GM19193 (cell line): ENCODE data around the gene LRP1-AS.

Experiments
- POLR2A ChIP-seq: IDR thresholded peaks from 4 replicates; pipeline ENCODE4 v1.6.1; 2011; ENCODE audit not compliant: insufficient read depth, insufficient read length; ENCODE audit errors: extremely low read depth

Gene LRP1-AS

GRCh38 chr12:57185403-57185802, 38.0 kb upstream of the LRP1-AS start:
- no peak for TF ChIP-seq POLR2A

GRCh38 chr12:57183939-57184725, 36.7 kb upstream of the LRP1-AS start:
- TF ChIP-seq POLR2A: no peak

- TF ChIP-seq POLR2A: no peak
Measured at GRCh38 chr12:57182918-57183575, 35.6 kb upstream of the LRP1-AS start.

GRCh38 chr12:57181561-57182155, 34.2 kb upstream of the LRP1-AS start:
- no peak for TF ChIP-seq POLR2A

- no peak for TF ChIP-seq POLR2A
Measured at GRCh38 chr12:57181072-57181471, 33.7 kb upstream of the LRP1-AS start.

GRCh38 chr12:57180321-57180989, 33.0 kb upstream of the LRP1-AS start:
- TF ChIP-seq POLR2A: no peak

- no peak for TF ChIP-seq POLR2A
Measured at GRCh38 chr12:57179331-57180086, 32.1 kb upstream of the LRP1-AS start.

- TF ChIP-seq POLR2A: no peak
Measured at GRCh38 chr12:57178213-57178612, 30.8 kb upstream of the LRP1-AS start.

- TF ChIP-seq POLR2A: no peak
Measured at GRCh38 chr12:57177354-57177753, 29.9 kb upstream of the LRP1-AS start.

GRCh38 chr12:57176846-57177245, 29.4 kb upstream of the LRP1-AS start:
- TF ChIP-seq POLR2A: no peak

- no peak for TF ChIP-seq POLR2A
Measured at GRCh38 chr12:57176139-57176477, 28.7 kb upstream of the LRP1-AS start.

GRCh38 chr12:57175428-57176138, 28.2 kb upstream of the LRP1-AS start:
- no peak for TF ChIP-seq POLR2A

- TF ChIP-seq POLR2A: no peak
Measured at GRCh38 chr12:57173683-57174082, 26.3 kb upstream of the LRP1-AS start.

GRCh38 chr12:57173089-57173488, 25.7 kb upstream of the LRP1-AS start:
- TF ChIP-seq POLR2A: no peak
